Esophagus muscularis mucosa (tissue), 4 donors: Measurements from ENCODE around the gene CYSTM1. TPM values are rescaled to one million over a fixed set of nuclear protein-coding genes. Genes with fewer than 3 reads are reported as not detected.

Experiments used
- DNase-seq: peaks from one replicate; pipeline ENCODE4 v3.0.0-alpha.2; 2017; ENCODE audit errors: extremely low spot score
- H3K27ac ChIP-seq, 4 donors: fragments of 200-600 bp; sonication (generic); replicated peaks in 1 of 4; 1 replicate in 3 of 4; 2 replicates in 1 of 4; pipeline ENCODE4 v1.5.1; 2016 to 2019; ENCODE audit warnings: mild to moderate bottlenecking in 1 of 4
- H3K27me3 ChIP-seq, 4 donors: fragments of 200-600 bp; sonication (generic); one replicate each; pipeline versions ENCODE4 v1.5.1 to v1.6.0; 2016 to 2019
- H3K36me3 ChIP-seq, 4 donors: fragments of 200-600 bp; sonication (generic); one replicate each; pipeline ENCODE4 v1.5.1; 2016 to 2019
- H3K4me1 ChIP-seq, 4 donors: fragments of 200-600 bp; sonication (generic); one replicate each; pipeline ENCODE4 v1.5.1; 2016 to 2019
- H3K4me3 ChIP-seq, 4 donors: fragments of 200-600 bp; sonication (generic); 1 replicate in 2 of 4; 2 replicates in 2 of 4; pipeline ENCODE4 v1.5.1; 2016 to 2019; ENCODE audit warnings: mild to moderate bottlenecking in 4 of 4, moderate library complexity in 1 of 4
- H3K9me3 ChIP-seq, 4 donors: fragments of 200-600 bp; sonication (generic); 1 replicate in 3 of 4; 2 replicates in 1 of 4; pipeline ENCODE4 v1.5.1; 2016 to 2019
- CTCF ChIP-seq, 3 experiments: fragments of 200-600 bp in 2 of 3; fragments of 450-650 bp in 1 of 3; sonication (generic) in 2 of 3; IDR thresholded peaks; one replicate each; pipeline ENCODE4 v1.5.1; 2017 to 2019; ENCODE audit warnings: antibody characterized with exemption in 3 of 3, mild to moderate bottlenecking in 2 of 3, moderate library complexity in 1 of 3
- EP300 ChIP-seq: sonication (generic); formaldehyde crosslinking; IDR thresholded peaks from one replicate; pipeline ENCODE4 v1.6.1; 2017; ENCODE audit warnings: antibody characterized with exemption
- POLR2A ChIP-seq: fragments of 450-650 bp; IDR thresholded peaks from one replicate; pipeline ENCODE4 v1.6.1; 2017; ENCODE audit warnings: antibody characterized with exemption, moderate library complexity, mild to moderate bottlenecking, low read depth
- POLR2AphosphoS5 ChIP-seq, 2 donors: sonication (generic); formaldehyde crosslinking; IDR thresholded peaks; one replicate each; pipeline ENCODE4 v1.6.1; 2017; ENCODE audit warnings: antibody characterized with exemption in 2 of 2
- WGBS: methylation state at CpG from one replicate; pipeline ENCODE4 v1.1.5; 2018; 5-methylcytosine and 5-hydroxymethylcytosine counted together
- intact Hi-C: fragments of 100-400 bp; cut with DNase I; formaldehyde crosslinking; loops from one replicate; pipeline ENCODE4 v1.15.1; 2023
- total RNA-seq, 4 donors: library from RNA; depleted of rRNA; stranded (reverse); fragments of >200 nt; gene quantifications; one replicate each; pipeline versions ENCODE4 v1.1.0 to v1.2.1, GENCODE V29; 2016

Gene CYSTM1
- total RNA-seq, 4 donors from 2014 or later: 54.0 to 81.0 (median 67.8) TPM

- H3K27ac ChIP-seq: peak overlapping the region; percentile 13 to 63 (median 35)
Observed at GRCh38 chr5:140181002-140181483, 6.1 kb downstream of the CYSTM1 start.

GRCh38 chr5:140181525-140181924 lies 6.5 kb downstream of the CYSTM1 start:
- Histone ChIP-seq H3K36me3 (no peaks in the 10 kb centered on the region), H3K4me1 (peaks cover 46 to 80% (median 72%) of the 10 kb centered on the region in 4 donors), H3K27me3 (no peaks in the 10 kb centered on the region), H3K9me3 (no peaks in the 10 kb centered on the region), H3K27ac (peak overlapping the region; percentile 13 to 63 (median 57)), H3K4me3 (no peak overlapping the region)
- intact Hi-C loops: no loop called here
- WGBS: 93% methylated on average over 3 of the region's 3 CpGs
- DNase-seq: no peak
- TF ChIP-seq POLR2A (no peak), EP300 (no peak), POLR2AphosphoS5 (IDR thresholded peaks at IDR 0.05) (no peak)

More at GRCh38 chr5:140181002-140181483, 6.1 kb downstream of the CYSTM1 start:
- Histone ChIP-seq H3K9me3 (no peaks in the 10 kb centered on the region), H3K4me3 (no peak overlapping the region), H3K27me3 (no peaks in the 10 kb centered on the region), H3K36me3 (no peaks in the 10 kb centered on the region), H3K4me1 (peaks cover 50 to 80% (median 75%) of the 10 kb centered on the region in 4 donors)
- TF ChIP-seq CTCF (IDR thresholded peaks at IDR 0.05): no peak
- TF ChIP-seq POLR2A: no peak
- no peak for TF ChIP-seq POLR2AphosphoS5 (IDR thresholded peaks at IDR 0.05)
- no peak for TF ChIP-seq EP300
- DNase-seq: no peak
- WGBS: 71% methylated on average over 5 of the region's 5 CpGs
- intact Hi-C loops: no loop called here

GRCh38 chr5:140182075-140182711 lies 7.2 kb downstream of the CYSTM1 start:
- no peaks in the 10 kb centered on the region for H3K36me3 ChIP-seq
- no peaks in the 10 kb centered on the region for H3K9me3 ChIP-seq
- TF ChIP-seq CTCF (IDR thresholded peaks at IDR 0.05): no peak
- TF ChIP-seq POLR2AphosphoS5 (IDR thresholded peaks at IDR 0.05): no peak
- TF ChIP-seq EP300: no peak
- no peak for TF ChIP-seq POLR2A
- H3K4me1 ChIP-seq: peaks cover 40 to 76% (median 67%) of the 10 kb centered on the region in 4 donors
- intact Hi-C loops: no loop called here
- no peak for DNase-seq
- peak overlapping the region; percentile 55 to 71 (median 61) for H3K27ac ChIP-seq
- WGBS: 55% methylated on average over 2 of the region's 2 CpGs
- no peaks in the 10 kb centered on the region for H3K27me3 ChIP-seq
- no peak overlapping the region for H3K4me3 ChIP-seq

GRCh38 chr5:140182803-140183367 lies 7.9 kb downstream of the CYSTM1 start:
- WGBS: 52% methylated on average over 4 of the region's 5 CpGs
- H3K36me3 ChIP-seq: no peaks in the 10 kb centered on the region
- H3K9me3 ChIP-seq: no peaks in the 10 kb centered on the region
- no peaks in the 10 kb centered on the region for H3K27me3 ChIP-seq
- peaks cover 33 to 69% (median 61%) of the 10 kb centered on the region in 4 donors for H3K4me1 ChIP-seq
- no peak for TF ChIP-seq CTCF (IDR thresholded peaks at IDR 0.05)
- TF ChIP-seq POLR2A: no peak
- no peak for TF ChIP-seq POLR2AphosphoS5 (IDR thresholded peaks at IDR 0.05)
- TF ChIP-seq EP300: no peak
- DNase-seq: no peak
- intact Hi-C loops: no loop called here
- peak overlapping the region; percentile 55 to 71 (median 61) for H3K27ac ChIP-seq
- no peak overlapping the region for H3K4me3 ChIP-seq

- no peak for TF ChIP-seq POLR2A
- TF ChIP-seq POLR2AphosphoS5 (IDR thresholded peaks at IDR 0.05): no peak
- TF ChIP-seq CTCF (IDR thresholded peaks at IDR 0.05): no peak
- TF ChIP-seq EP300: no peak
- Histone ChIP-seq H3K4me3 (no peak overlapping the region), H3K27ac (no peak overlapping the region), H3K4me1 (peaks cover 37 to 55% (median 46%) of the 10 kb centered on the region in 4 donors), H3K27me3 (no peaks in the 10 kb centered on the region), H3K9me3 (no peaks in the 10 kb centered on the region), H3K36me3 (no peaks in the 10 kb centered on the region)
- intact Hi-C loops: no loop called here
- 87% methylated on average over 2 of the region's 2 CpGs for WGBS
- DNase-seq: no peak
Observed at GRCh38 chr5:140185409-140185808, 10.4 kb downstream of the CYSTM1 start.
